Nephron progenitor cell (in vitro differentiated cells): ENCODE data around the gene GFER.

Experiments
- DNase-seq: peaks from one replicate; pipeline ENCODE4 v3.0.0; 2021
- H3K27ac Mint-ChIP-seq: 2 replicates; pipeline ENCODE4 v1.8.0; 2021; ENCODE audit warnings: mild to moderate bottlenecking, moderate library complexity, mixed read lengths
- H3K27me3 Mint-ChIP-seq: 2 replicates; pipeline ENCODE4 v1.8.0; 2021; ENCODE audit warnings: mild to moderate bottlenecking, low read depth, mixed read lengths; ENCODE audit not compliant: poor library complexity
- H3K36me3 Mint-ChIP-seq: 2 replicates; pipeline ENCODE4 v1.8.0; 2021; ENCODE audit warnings: low read depth, mixed read lengths
- H3K4me1 Mint-ChIP-seq: 2 replicates; pipeline ENCODE4 v1.8.0; 2021; ENCODE audit warnings: mixed read lengths
- H3K4me3 Mint-ChIP-seq: 2 replicates; pipeline ENCODE4 v1.8.0; 2021; ENCODE audit warnings: mild to moderate bottlenecking, moderate library complexity, mixed read lengths
- H3K9me3 Mint-ChIP-seq: 2 replicates; pipeline ENCODE4 v1.8.0; 2021; ENCODE audit warnings: mild to moderate bottlenecking, moderate library complexity, mixed read lengths
- CTCF ChIP-seq: fragments of 200-600 bp; sonication (generic); IDR thresholded peaks from 2 replicates; pipeline ENCODE4 v1.5.0; 2021; ENCODE audit warnings: antibody characterized with exemption

Gene GFER

GRCh38 chr16:1941162-1942046 lies 42.6 kb upstream of the GFER start:
- no peak for TF ChIP-seq CTCF
- H3K27me3 Mint-ChIP-seq, result peaks cover 7% of the 10 kb centered on the region
- H3K27ac Mint-ChIP-seq, result peak overlapping the region; percentile 92
- peak overlapping the region; percentile 92 for H3K4me3 Mint-ChIP-seq
- H3K4me1 Mint-ChIP-seq, result peaks cover 45% of the 10 kb centered on the region
- no peak for DNase-seq
- H3K36me3 Mint-ChIP-seq, result peaks cover 6% of the 10 kb centered on the region
- H3K9me3 Mint-ChIP-seq, result peaks cover 6% of the 10 kb centered on the region

- H3K27ac Mint-ChIP-seq, result no peak overlapping the region
- no peak for DNase-seq
- H3K27me3 Mint-ChIP-seq, result peaks cover 7% of the 10 kb centered on the region
- peak overlapping the region; percentile 92 for H3K4me3 Mint-ChIP-seq
- H3K4me1 Mint-ChIP-seq, result peaks cover 41% of the 10 kb centered on the region
- peaks cover 6% of the 10 kb centered on the region for H3K9me3 Mint-ChIP-seq
- H3K36me3 Mint-ChIP-seq, result peaks cover under 1% of the 10 kb centered on the region
- no peak for TF ChIP-seq CTCF
These were observed 41.8 kb upstream of the GFER start for GRCh38 chr16:1942047-1942809.

- Mint-ChIP-seq H3K4me1 (peaks cover 46% of the 10 kb centered on the region), H3K36me3 (no peaks in the 10 kb centered on the region), H3K27me3 (peaks cover 11% of the 10 kb centered on the region), H3K27ac (no peak within 1 kb of the TSS), H3K4me3 (peak within 1 kb of the TSS; percentile 92), H3K9me3 (peaks cover 6% of the 10 kb centered on the region)
- DNase-seq, result peak; percentile 100
- TF ChIP-seq CTCF, result no peak
These were observed 40.9 kb upstream of the GFER start, which contains the start of gene MSRB1 for GRCh38 chr16:1942810-1943726. TSS of gene MSRB1 (minus strand) at chr16:1943199. CDS start at chr16:1943156, 43 bp downstream.

GRCh38 chr16:1944612-1945199 lies 39.3 kb upstream of the GFER start:
- no peak for TF ChIP-seq CTCF
- H3K9me3 Mint-ChIP-seq, result peaks cover 6% of the 10 kb centered on the region
- DNase-seq, result no peak
- H3K36me3 Mint-ChIP-seq, result no peaks in the 10 kb centered on the region
- H3K27me3 Mint-ChIP-seq, result peaks cover 11% of the 10 kb centered on the region
- H3K27ac Mint-ChIP-seq, result no peak overlapping the region
- no peak overlapping the region for H3K4me3 Mint-ChIP-seq
- H3K4me1 Mint-ChIP-seq, result peaks cover 34% of the 10 kb centered on the region
